GM18519 (cell line): Measurements from ENCODE around the gene TP53INP2.
"Not testable (repeated sequence)": the region's sequence is repeated elsewhere in the genome, so short reads cannot be mapped to it uniquely, and the experiment has no call there.

Source experiments
- ATAC-seq: cut with Tn5 transposase; IDR thresholded peaks from one replicate; pipeline ENCODE4 v1.9.1; 2021; ENCODE audit warnings: mild to moderate bottlenecking, moderate library complexity; ENCODE audit not compliant: unreplicated experiment, low FRiP score

Gene TP53INP2, protein sequence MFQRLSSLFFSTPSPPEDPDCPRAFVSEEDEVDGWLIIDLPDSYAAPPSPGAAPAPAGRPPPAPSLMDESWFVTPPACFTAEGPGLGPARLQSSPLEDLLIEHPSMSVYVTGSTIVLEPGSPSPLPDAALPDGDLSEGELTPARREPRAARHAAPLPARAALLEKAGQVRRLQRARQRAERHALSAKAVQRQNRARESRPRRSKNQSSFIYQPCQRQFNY

DNA sequence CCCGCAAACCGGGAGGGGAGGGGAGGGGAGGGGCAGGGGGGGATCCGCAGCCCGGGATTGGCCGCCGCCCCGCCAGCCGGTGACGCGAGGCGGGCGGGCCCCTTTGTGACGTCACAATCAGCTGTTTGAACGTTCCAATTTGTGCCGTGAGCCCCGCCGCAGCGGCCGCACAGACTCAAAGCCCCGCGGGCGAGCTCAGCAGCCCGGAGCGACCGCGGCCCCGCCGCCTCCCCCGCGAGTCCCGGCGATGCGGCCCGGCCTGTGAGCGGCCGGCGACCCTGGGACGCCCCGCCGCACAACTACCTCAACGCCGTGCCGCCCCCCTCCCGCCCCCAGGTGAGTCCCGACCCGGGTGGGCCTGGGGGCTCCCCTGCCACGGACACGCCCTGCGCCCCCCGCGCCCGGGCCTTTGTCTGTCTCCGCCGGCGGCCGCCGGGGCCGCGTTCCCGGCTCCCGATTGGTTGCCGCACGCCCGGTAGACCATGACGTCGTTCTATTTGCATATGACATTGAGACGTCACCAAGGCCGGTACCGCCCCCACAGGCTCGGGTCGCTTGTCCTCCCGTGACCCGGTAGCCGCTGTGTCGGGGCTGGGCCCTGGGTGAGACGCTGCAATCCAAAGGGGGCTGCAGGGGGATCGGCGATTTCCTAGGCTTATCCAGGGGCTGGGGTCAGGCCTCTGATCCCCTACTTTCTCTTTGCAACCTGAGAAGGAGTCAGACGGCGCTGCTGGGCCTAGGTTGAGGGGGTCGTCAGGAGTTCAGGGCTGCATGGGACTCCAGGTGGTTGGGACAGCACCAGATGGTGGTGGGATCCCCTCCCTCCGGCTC, at the start of gene TP53INP2:
TP53INP2 (plus strand) TSS at position 168 of the 831 bp plus-strand sequence. CDS start 4,396 bp downstream, outside the sequence.
- ATAC-seq: no peak

DNA sequence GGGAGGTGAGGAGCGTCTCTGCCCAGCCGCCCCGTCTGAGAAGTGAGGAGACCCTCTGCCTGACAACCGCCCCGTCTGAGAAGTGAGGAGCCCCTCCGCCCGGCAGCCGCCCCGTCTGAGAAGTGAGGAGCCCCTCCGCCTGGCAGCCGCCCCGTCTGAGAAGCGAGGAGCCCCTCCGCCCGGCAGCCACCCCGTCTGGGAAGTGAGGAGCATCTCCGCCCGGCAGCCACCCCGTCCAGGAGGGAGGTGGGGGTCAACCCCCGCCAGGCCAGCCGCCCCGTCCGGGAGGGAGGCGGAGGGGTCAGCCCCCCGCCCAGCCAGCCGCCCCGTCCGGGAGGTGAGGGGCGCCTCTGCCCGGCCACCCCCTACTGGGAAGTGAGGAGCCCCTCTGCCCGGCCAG, 45.5 kb upstream of the TP53INP2 start:
- ATAC-seq: not testable (repeated sequence)

DNA sequence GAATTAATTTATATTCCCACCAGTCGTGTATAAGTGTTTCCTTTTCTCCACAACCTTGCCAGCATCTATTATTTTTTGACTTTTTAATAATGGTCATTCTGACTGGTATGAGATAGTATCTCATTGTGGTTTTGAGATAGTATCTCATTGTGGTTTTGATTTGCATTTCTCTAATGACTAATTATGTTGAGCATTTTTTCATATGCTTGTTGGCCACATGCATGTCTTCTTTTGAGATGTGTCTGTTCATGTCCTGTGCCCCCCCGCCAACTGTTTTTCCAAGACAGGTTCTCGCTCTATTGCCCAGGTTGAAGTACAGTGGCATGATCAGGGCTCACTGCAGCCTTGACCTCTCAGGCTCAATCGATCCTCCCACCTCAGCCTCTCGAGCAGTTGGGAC, 42.3 kb upstream of the TP53INP2 start:
- not testable (repeated sequence) for ATAC-seq

DNA sequence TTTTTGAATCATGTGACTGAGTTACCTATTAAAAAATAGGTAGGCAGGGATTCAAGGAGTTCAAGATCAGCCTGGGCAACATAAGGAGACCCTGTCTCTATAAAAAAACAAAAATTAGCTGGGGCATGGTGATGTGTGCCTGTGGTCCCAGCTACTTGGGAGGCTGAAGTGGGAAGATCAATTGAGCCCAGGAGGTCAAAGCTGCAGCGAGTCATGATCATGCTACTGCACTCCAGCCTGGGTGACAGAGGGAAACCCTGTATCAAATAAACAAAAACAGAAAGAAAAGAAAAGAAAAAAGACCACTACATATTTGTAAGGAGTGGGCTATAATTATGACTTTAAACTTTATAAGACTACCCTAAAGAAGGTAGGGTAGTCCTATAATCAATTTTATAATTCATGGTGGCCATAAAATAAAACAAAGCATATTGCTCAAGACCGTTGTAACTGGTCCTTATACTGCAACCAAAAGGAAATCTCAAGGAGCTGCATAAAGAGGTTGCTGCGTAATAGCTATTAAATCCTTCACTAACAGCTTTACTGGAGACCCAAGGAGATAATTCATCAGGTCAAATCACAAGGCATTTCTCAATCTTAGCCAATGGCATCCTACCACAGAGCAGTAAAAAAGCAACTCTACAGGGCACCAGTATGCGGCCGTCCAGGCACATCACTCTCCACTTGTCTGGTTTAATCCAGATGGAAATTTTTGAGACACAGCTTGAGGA, 40.8 kb upstream of the TP53INP2 start:
- no peak for ATAC-seq

DNA sequence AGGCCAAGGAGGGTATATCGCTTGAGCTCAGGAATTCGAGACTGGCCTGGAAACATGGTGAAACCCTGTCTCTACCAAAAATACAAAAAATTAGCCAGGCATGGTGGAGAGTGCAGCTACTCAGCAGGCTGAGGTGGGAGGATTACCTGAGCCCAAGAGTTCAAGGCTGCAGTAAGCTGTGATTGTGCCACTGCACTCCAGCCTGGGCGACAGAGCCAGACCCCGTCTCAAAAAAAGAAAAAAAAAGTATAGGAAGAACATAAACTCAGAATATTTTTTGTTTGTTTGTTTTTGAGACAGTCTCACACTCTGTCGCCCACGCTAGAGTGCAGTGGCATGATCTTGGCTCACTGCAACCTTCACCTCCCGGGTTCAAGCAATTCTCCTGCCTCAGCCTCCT, 39.4 kb upstream of the TP53INP2 start:
- ATAC-seq: not testable (repeated sequence)

DNA sequence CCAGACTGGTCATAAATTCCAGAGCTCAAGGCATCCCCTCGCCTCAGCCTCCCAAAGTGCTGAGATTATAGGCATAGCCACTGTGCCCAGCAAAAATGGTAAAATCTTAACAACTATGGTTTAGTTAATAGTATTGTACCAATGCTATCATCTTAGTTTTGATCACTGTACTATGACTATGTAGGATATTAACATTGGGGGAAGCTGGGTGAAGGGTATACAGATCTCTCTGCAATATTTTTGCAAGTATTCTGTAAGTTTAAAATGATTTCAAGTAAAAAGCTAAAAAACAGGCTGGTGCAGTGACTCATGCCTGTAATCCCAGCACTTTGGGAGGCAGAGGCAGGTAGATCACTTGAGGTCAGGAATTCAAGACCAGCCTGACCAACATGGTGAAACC, 35.0 kb upstream of the TP53INP2 start:
- ATAC-seq: no peak

DNA sequence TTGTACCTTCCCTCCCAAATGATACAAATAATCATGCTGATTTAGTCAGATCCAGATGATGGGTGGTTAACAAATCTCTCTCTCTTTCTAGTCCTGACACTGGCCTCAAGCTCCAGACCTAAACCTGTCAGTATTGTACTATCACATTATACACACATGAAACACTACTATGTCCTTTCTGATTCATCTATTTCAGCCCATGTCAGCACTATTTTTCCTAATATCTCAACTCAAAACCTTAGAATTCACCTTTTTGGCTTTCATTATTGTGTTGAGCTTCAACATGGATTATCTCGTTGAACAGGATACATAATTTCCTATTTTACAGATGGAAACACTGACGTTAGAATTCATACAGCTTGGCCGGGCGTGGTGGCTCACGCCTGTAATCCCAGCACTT, 30.7 kb upstream of the TP53INP2 start:
- no peak for ATAC-seq

DNA sequence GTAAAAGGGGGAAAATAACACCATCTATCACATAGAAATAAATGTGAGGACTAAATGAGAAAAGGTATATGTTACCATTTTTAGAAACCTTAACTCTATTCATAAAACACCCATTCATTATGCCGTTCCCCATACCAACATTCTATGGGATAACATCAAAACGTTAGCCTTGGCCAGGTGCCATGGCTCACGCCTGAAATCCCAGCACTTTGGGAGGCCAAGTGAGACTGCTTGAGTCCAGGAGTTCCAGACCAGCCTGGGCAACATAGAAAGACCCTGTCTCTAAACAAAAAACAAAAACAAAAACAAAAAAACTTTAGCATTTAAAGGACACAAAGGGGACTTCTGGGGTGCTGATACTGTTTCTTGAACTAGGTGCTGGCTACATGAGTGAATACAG, 28.6 kb upstream of the TP53INP2 start:
- no peak for ATAC-seq

DNA sequence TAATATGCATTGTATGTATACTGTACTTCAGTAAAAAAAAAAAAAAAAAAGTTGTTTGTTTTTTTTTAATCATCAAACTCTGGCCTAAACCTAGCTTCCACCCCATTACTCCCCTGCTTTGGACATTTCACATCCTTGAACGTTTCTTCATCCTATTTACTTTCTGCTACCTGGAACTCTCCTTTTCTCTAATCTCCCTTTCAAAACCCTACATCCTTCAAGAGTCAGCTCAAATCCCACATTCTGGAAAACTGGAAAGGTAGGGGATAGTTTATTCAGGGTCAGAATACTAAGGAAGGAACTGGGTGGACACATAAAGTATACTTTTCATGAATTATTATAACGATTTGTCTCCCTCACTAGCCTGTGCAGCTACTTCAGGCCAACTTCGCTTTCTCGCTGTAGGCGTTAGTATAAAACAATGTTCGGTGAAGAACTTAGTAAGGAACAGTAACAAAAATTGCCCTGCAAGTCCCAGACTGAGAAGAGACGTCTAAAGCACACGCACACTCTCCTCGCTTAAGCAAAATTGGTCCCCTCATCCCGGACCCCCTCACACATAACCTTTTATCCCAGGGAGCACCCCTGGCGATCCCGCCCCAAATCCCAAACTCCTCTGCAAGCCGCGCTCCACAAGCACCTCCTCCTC, 28.0 kb upstream of the TP53INP2 start:
- ATAC-seq: no peak

DNA sequence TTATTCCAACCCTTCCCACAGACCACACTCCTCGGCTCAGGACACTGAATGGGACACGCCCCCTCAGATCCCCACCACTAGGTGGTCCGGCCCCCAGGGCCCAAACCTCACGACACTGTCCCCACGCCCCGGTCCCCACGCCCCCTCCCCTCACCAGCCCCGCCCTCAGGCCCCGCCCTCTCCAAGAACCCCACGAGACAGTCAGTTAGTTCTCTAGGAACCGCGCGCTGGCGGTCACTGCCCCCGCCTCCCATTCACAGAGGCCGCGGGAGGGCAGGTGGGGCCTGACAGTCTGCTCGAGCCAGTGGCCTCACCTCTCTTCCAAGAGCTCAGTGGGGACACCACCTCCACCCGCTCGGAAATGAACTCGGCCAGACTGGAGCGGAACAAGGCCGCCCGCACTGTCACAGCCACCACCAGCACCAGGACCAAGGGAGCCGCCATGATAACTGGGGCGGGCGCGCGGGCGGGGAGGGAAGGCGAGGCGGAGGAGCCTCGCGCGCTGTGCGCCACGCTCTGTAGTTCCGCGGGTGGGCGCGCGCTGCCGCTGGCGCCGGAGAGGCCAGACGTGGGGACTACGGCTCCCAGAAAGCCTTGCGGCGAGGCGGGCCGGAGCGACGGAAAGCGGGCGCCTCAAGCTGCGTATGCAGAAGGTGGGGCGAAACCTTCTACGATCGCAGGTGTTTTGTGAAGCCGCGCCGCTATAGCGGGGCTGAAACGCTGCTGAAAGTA, 27.3 kb upstream of the TP53INP2 start, which contains the start of gene PIGU:
PIGU (minus strand) TSS at position 451 of the 732 bp plus-strand sequence; CDS start at position 444, 7 bp downstream.
- peak; percentile 94 for ATAC-seq

DNA sequence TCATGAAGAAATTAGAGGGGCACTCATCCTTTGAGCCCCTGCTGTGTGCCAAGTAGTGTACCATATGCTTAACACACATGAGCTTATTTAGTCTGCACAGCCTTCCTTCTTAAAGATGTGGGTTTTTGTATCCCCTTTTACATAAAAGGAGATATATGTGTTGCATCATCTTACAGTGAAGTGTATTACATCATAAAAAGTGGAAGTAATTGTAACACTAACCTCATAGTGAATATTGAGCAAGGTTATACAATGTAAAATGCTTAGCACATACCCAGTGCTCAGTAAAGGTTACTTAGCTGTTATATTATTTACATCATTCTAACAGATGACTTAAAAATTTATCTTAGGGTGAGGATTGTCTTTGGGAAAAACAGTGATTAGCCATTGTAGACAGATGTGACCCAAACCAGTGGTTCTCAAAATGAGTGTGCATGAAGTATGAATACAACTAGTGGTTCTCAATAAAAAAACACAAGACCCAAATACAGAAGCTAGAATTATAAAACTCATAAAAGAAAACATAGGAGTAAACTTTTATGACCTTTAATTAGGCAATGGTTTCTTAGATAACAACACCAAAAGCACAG, 23.5 kb upstream of the TP53INP2 start:
- ATAC-seq: no peak

DNA sequence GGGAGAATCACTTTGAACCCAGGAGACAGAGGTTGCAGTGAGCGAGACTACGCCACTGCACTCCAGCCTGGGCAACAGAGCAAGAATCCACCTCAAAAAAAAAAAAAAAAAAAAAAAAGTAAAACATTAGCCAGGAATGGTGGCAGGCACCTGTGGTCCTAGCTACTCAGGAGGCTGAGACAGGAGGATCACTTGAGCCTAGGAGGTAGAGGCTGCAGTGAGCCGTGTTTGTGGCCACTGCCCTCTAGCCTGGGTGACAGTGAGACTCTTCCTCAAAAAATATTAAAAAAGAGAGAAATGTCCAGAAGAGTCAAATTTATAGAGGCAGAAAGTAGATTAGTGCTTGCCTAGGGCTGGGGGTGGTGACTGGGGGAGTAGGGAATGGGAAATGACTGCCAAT, 20.5 kb upstream of the TP53INP2 start:
- ATAC-seq: no peak

DNA sequence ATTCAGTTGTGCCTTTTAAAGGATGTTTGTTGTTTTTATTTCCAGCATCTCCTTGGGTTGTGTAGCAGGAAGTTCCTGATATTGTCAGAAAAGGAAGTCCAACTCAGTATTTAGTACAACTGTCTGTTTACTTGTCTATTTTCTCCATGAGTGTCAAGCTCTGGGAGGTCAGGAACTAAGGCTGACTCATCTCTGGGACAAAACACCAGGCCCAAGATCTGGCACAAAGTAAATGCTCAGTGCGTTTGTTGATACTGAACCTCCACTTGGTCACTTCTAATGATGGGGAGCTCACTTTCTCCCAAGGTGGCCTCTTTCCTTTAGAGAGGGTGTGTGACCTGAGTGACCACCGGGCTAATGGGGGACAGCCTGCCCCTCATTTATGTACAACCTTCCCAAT, 14.7 kb upstream of the TP53INP2 start:
- no peak for ATAC-seq

DNA sequence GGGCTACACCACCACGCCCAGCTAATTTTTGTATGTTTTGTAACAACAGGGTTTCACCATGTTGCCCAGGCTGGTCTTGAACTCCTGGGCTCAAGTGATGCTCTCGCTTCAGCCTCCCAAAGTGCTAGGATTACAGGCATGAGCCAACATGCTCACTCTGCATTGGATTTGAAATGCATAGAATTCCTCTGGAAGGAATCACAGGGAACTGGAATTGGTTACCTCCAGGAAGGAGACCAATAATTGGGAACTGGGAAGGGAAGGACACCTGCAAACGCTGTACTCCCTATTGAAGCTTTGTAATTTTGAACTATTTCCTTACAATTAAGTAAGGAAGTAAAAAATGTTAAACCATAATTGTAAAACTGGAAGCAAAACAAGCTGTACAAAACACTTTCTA, 12.3 kb upstream of the TP53INP2 start:
- ATAC-seq: no peak

DNA sequence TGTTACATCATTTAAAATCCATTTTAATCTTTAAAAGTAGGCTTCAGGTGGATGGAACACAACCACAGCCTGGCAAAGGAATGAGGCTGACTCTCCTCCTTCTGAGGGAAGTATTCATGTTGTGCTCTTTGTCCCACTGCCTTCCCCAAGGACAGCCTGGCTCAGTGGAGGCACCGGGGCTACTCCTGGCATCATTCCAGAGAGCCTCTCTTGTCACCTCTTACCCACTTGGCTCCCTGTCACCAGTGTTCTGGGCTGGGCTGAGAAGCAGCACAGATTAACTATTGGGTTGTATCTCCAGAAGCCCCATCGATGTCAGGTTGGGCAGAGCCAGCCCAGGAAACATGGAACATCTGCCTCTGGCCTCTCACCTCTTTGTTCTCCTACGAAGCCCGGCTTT, 10.7 kb upstream of the TP53INP2 start:
- no peak for ATAC-seq

DNA sequence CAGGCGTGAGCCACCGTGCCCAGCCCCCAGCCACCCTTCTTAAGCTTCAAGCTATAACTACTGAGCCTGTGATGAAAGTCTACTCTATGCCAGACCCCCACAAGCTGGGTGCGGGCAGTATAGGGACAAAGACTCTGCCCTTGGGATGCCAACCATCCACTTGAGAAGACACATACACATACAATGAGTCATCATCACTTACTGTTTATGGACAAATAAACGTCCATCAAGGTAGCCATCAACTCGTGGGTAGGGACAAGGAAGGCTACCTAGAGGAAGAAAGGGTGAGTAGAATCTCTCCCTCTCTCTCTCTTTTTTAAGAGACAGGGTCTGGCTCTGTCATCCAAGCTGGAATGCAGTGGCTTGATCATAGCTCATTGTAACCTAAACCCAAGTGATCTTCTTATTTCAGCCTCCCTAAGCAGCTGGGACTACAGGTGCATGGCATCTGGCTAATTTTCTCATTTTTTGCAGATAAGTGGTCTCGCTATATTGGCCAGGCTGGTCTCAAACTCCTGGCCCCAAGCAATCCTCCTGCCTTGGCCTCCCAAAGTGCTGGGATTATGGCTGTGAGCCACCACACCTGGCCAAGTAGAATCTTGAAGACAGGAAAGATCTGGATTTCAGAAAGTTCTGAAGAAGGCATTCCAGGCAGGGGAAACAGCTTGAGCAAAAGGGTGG, 2.6 kb upstream of the TP53INP2 start:
- ATAC-seq: no peak

DNA sequence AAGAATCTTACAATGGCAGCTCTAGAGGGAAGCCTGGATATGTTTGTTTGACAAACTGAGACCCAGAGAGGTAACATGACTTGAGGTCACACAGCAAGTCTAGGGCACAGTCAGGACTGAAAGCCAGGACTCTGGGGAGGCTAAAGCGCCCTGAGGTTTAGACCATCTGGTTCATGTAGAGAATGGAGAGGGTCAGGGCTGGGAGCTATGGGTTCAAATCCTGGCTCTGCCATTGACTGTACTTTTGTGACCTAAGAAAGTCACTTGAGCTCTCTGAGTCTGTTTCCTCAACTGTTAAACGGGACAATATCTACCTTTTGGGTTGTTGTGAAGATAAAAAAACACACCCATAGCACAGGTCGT, 1.1 kb upstream of the TP53INP2 start:
- no peak for ATAC-seq

DNA sequence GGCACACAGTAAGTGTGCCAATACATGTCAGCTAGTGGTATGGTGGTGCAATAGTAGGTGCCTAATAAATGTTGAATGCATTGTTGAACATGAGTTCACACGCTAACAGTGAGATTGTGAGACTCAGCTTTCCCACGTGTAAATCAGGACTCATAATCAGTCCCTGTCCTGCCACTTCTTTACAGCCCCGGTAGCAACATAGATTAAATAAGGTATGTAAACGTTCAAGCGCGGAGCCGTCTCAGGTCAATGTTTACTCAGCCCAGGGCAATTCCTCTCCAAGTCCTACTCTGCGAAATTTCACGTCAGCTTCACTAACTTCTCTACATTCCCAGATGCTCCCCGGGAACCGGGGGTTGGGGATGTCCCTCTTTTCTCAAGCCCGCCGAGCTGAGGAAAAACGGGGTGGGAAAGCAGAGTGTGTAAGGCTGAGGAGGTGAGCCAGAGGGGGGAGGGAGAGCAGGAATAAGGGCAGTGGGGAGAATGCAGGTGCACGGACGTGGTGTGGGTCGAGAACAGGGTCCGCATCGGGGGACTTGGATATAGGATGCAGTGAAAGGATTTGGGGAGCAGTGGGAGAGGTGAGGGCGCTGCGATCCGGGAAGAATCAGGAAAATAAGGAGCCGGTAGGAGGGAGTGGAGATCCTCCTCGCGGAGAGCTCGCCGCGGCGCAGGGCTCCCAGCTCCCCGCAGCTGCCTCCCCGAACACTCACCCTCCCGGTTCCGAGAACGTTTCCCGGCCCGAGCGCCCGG, 544 bp upstream of the TP53INP2 start:
- ATAC-seq: no peak

DNA sequence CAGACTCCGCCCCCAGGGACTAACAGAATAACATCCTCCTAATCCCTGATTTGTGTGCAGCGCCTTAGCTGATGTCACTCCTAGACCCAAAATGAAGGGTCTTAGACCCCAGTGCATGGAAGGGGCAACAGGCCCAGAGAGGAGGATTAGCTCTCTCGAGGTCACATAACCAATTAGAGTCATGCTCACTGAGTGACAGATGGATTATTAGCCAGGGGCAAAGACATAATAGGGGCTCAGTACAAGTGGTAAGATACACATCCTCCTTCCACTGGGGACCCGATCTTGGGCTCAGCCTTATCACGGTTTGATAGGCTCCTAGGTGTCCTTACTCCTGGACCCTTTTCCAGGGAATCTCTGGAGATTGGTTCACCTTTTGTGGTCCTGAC, 858 bp downstream of the TP53INP2 start:
- ATAC-seq: no peak
